Measurements from ENCODE around the gene TNKS1BP1. TPM values are rescaled to one million over a fixed set of nuclear protein-coding genes. Genes with fewer than 3 reads are reported as not detected.

The TNKS1BP1 gene
- polyA plus RNA-seq, 1 of the 3 experiments (the other 2 are of a cell fraction), result 43.3 TPM

DNA sequence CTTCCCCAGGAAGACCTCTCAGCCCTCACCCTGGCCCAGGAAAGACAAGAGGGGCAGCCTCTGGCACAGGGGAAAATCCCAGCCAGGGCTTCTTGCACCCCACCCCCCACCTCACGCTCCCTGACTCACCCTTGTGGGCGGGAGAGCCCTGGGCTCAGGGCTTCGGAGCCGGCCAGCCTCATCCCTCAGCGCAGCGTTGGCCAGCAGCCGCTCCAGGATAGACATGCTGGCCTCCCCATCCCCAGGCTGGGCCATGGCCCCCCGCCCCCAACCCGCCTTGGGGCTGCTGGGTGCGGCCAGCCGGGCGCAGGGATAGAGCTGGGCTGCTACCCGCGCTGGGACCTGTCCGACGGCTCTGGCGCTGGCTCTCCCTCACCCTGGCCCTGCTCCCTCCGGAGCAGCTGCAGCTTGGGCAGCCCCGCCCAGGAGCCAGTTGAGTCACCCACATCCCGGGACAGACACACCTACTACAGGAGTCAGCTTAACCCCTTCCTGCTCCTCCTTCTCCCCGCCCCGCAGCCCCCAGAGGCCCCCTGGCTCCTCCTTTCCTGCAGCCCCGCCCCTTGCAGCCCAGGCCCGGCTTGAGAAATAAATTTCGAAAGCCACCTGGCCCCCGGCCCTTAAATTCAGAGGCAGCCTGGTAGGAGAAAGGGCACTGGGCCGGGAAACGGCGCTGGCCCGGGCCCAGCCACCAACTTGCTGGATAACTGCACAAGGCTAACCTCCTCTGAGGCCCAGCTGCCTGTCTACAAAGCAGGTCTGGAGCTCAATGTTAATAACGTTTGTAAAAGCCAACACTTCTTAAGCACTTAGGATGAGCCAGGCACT is 13.4 kb downstream of the TNKS1BP1 start (continued):
- TF ChIP-seq, protein P1, sequence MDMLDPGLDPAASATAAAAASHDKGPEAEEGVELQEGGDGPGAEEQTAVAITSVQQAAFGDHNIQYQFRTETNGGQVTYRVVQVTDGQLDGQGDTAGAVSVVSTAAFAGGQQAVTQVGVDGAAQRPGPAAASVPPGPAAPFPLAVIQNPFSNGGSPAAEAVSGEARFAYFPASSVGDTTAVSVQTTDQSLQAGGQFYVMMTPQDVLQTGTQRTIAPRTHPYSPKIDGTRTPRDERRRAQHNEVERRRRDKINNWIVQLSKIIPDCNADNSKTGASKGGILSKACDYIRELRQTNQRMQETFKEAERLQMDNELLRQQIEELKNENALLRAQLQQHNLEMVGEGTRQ (IDR thresholded peaks at IDR 0.05; ENCODE audit: borderline replicate concordance, low read depth, low read length), result no peak
- peak; percentile 34; the same call in 1 of the 2 replicates for TF ChIP-seq SIN3A (IDR thresholded peaks at IDR 0.05; ENCODE audit: borderline replicate concordance, low read depth, low read length)
- no peak for TF ChIP-seq CHD2 (IDR thresholded peaks at IDR 0.05; ENCODE audit: low read length, partially characterized antibody)
- TF ChIP-seq FOSL2 (IDR thresholded peaks at IDR 0.05; ENCODE audit: borderline replicate concordance, low read depth), result peak; percentile 60
- TF ChIP-seq TEAD4 (IDR thresholded peaks at IDR 0.05; ENCODE audit: borderline replicate concordance, insufficient read depth), result no peak
- TF ChIP-seq NRF1 (IDR thresholded peaks at IDR 0.05; ENCODE audit: low read depth, low read length), result 0 out of 2 replicates have a peak, but pooled peaks have one; percentile 5
- TF ChIP-seq GATA2 (CRISPR knock-in tag; IDR thresholded peaks at IDR 0.05), result no peak
- no peak for TF ChIP-seq RAD21 (IDR thresholded peaks at IDR 0.05; ENCODE audit: low read length)
- TF ChIP-seq JUND (IDR thresholded peaks at IDR 0.05), result peak; percentile 44; the same call in 1 of the 2 replicates
- TF ChIP-seq, protein P2, sequence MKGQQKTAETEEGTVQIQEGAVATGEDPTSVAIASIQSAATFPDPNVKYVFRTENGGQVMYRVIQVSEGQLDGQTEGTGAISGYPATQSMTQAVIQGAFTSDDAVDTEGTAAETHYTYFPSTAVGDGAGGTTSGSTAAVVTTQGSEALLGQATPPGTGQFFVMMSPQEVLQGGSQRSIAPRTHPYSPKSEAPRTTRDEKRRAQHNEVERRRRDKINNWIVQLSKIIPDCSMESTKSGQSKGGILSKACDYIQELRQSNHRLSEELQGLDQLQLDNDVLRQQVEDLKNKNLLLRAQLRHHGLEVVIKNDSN (IDR thresholded peaks at IDR 0.05; ENCODE audit: borderline replicate concordance, low read depth), result no peak
- TF ChIP-seq GABPA (IDR thresholded peaks at IDR 0.05; ENCODE audit: low read depth), result no peak
- 0 out of 2 replicates have a peak, but pooled peaks have one; percentile 37 for TF ChIP-seq NFIC (IDR thresholded peaks at IDR 0.05; ENCODE audit: borderline replicate concordance)
- TF ChIP-seq, protein P3, sequence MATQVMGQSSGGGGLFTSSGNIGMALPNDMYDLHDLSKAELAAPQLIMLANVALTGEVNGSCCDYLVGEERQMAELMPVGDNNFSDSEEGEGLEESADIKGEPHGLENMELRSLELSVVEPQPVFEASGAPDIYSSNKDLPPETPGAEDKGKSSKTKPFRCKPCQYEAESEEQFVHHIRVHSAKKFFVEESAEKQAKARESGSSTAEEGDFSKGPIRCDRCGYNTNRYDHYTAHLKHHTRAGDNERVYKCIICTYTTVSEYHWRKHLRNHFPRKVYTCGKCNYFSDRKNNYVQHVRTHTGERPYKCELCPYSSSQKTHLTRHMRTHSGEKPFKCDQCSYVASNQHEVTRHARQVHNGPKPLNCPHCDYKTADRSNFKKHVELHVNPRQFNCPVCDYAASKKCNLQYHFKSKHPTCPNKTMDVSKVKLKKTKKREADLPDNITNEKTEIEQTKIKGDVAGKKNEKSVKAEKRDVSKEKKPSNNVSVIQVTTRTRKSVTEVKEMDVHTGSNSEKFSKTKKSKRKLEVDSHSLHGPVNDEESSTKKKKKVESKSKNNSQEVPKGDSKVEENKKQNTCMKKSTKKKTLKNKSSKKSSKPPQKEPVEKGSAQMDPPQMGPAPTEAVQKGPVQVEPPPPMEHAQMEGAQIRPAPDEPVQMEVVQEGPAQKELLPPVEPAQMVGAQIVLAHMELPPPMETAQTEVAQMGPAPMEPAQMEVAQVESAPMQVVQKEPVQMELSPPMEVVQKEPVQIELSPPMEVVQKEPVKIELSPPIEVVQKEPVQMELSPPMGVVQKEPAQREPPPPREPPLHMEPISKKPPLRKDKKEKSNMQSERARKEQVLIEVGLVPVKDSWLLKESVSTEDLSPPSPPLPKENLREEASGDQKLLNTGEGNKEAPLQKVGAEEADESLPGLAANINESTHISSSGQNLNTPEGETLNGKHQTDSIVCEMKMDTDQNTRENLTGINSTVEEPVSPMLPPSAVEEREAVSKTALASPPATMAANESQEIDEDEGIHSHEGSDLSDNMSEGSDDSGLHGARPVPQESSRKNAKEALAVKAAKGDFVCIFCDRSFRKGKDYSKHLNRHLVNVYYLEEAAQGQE (IDR thresholded peaks at IDR 0.05; ENCODE audit: low read depth, low read length), result no peak
- TF ChIP-seq YY1 (IDR thresholded peaks at IDR 0.05; ENCODE audit: low read depth), result 0 out of 2 replicates have a peak, but pooled peaks have one; percentile 28
- peak in 1 of 2 experiments; percentile 35; a peak in 1 of 4 replicates for TF ChIP-seq EP300 (IDR thresholded peaks at IDR 0.05; ENCODE audit: borderline replicate concordance in 1 of 2, low read depth in 1 of 2, low read length in 1 of 2)
- TF ChIP-seq EZH2phosphoT487 (IDR thresholded peaks at IDR 0.05; ENCODE audit: borderline replicate concordance, low read depth), result no peak
- no peak for TF ChIP-seq ELF1 (IDR thresholded peaks at IDR 0.05)
- TF ChIP-seq, protein P4, sequence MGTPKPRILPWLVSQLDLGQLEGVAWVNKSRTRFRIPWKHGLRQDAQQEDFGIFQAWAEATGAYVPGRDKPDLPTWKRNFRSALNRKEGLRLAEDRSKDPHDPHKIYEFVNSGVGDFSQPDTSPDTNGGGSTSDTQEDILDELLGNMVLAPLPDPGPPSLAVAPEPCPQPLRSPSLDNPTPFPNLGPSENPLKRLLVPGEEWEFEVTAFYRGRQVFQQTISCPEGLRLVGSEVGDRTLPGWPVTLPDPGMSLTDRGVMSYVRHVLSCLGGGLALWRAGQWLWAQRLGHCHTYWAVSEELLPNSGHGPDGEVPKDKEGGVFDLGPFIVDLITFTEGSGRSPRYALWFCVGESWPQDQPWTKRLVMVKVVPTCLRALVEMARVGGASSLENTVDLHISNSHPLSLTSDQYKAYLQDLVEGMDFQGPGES (IDR thresholded peaks at IDR 0.05; ENCODE audit: low read depth, low read length), result no peak
- no peak for TF ChIP-seq MXI1 (IDR thresholded peaks at IDR 0.05; ENCODE audit: low read depth, low read length)
- peak; percentile 65; the same call in 1 of the 2 replicates for TF ChIP-seq RXRA (IDR thresholded peaks at IDR 0.05; ENCODE audit: borderline replicate concordance, low read depth)
